Neural cell (in vitro differentiated cells): ENCODE results near the gene OFD1. TPM values are rescaled to one million over a fixed set of nuclear protein-coding genes. Genes with fewer than 3 reads are reported as not detected.

Experiments used
- H2AFZ ChIP-seq: fragments of 200-600, 300-800 bp; sonication (generic), shearing (Covaris generic); 2 replicates; pipeline ENCODE4 v1.6.0; 2014; ENCODE audit warnings: low read depth, mild to moderate bottlenecking, antibody characterized with exemption, low read length, moderate library complexity
- H3F3A ChIP-seq: fragments of 200-600 bp; shearing (Covaris generic); 2 replicates; pipeline ENCODE4 v1.6.1; 2016; ENCODE audit warnings: mild to moderate bottlenecking, moderate library complexity, mixed read lengths, antibody characterized with exemption, low read length; ENCODE audit not compliant: insufficient read depth, poor library complexity, severe bottlenecking
- H3K27ac ChIP-seq: fragments of 200-600, 300-800 bp; sonication (generic), shearing (Covaris generic); 2 replicates; pipeline ENCODE4 v1.5.1; 2014; ENCODE audit warnings: mild to moderate bottlenecking, low read length, moderate library complexity
- H3K27me3 ChIP-seq: fragments of 300-800, 200-600 bp; sonication (generic), shearing (Covaris generic); 2 replicates; pipeline ENCODE4 v1.6.0; 2014; ENCODE audit warnings: mild to moderate bottlenecking, low read depth, low read length, moderate library complexity; ENCODE audit not compliant: insufficient read depth
- H3K36me3 ChIP-seq: fragments of 300-800, 200-600 bp; sonication (generic), shearing (Covaris generic); 2 replicates; pipeline ENCODE4 v1.5.1; 2014; ENCODE audit warnings: mild to moderate bottlenecking, antibody characterized with exemption, low read length, moderate library complexity; ENCODE audit not compliant: insufficient read depth
- H3K4me2 ChIP-seq: fragments of 300-800, 200-600 bp; sonication (generic), shearing (Covaris generic); 2 replicates; pipeline ENCODE4 v1.6.0; 2014; ENCODE audit warnings: mild to moderate bottlenecking, low read length
- H3K4me3 ChIP-seq: fragments of 300-800, 200-600 bp; sonication (generic), shearing (Covaris generic); 2 replicates; pipeline ENCODE4 v1.5.1; 2014; ENCODE audit warnings: mild to moderate bottlenecking, low read length, moderate library complexity
- H3K79me2 ChIP-seq: fragments of 200-600 bp; shearing (Covaris generic); replicated peaks from 2 replicates; pipeline ENCODE4 v1.6.0; 2014; ENCODE audit warnings: mild to moderate bottlenecking, low read length, moderate library complexity; ENCODE audit not compliant: insufficient read depth
- H3K9ac ChIP-seq: fragments of 300-800, 200-600 bp; sonication (generic), shearing (Covaris generic); 2 replicates; pipeline ENCODE4 v1.6.1; 2016; ENCODE audit warnings: mild to moderate bottlenecking, low read length, mixed read lengths
- H3K9me2 ChIP-seq: fragments of 200-600 bp; shearing (Covaris generic); 2 replicates; pipeline ENCODE4 v1.6.1; 2016; ENCODE audit warnings: mild to moderate bottlenecking, low read length, mixed read lengths; ENCODE audit not compliant: insufficient read depth
- H3K9me3 ChIP-seq: fragments of 200-600, 300-800 bp; sonication (generic), shearing (Covaris generic); 2 replicates; pipeline ENCODE4 v1.6.1; 2016; ENCODE audit warnings: mild to moderate bottlenecking, mixed run types, low read length, moderate library complexity, mixed read lengths
- H4K20me1 ChIP-seq: fragments of 200-600 bp; shearing (Covaris generic); 2 replicates; pipeline ENCODE4 v1.6.1; 2016; ENCODE audit warnings: mild to moderate bottlenecking, mixed run types; ENCODE audit not compliant: insufficient read depth
- EP300 ChIP-seq: fragments of 450-650 bp; conservative IDR thresholded peaks from 2 replicates; pipeline ENCODE4 v1.6.1; 2014; ENCODE audit warnings: antibody characterized with exemption, mild to moderate bottlenecking, moderate library complexity; ENCODE audit not compliant: poor library complexity, severe bottlenecking
- EZH2 ChIP-seq: fragments of 200-600, 300-800 bp; shearing (Covaris generic), sonication (generic); IDR thresholded peaks from 2 replicates; pipeline ENCODE4 v1.6.1; 2014; ENCODE audit warnings: antibody characterized with exemption, low read length, borderline replicate concordance, mild to moderate bottlenecking; ENCODE audit not compliant: insufficient read depth, poor library complexity, severe bottlenecking
- MXI1 ChIP-seq: fragments of 450-650 bp; conservative IDR thresholded peaks from 2 replicates; pipeline ENCODE4 v1.6.1; 2014; ENCODE audit warnings: antibody characterized with exemption, mild to moderate bottlenecking; ENCODE audit not compliant: poor library complexity, severe bottlenecking
- POLR2AphosphoS5 ChIP-seq: IDR thresholded peaks from 2 replicates; pipeline ENCODE4 v1.6.1; 2012
- RAD21 ChIP-seq: fragments of 450-650 bp; conservative IDR thresholded peaks from 2 replicates; pipeline ENCODE4 v1.6.1; 2014; ENCODE audit warnings: antibody characterized with exemption, mild to moderate bottlenecking, moderate library complexity
- SMC3 ChIP-seq: fragments of 450-650 bp; conservative IDR thresholded peaks from 2 replicates; pipeline ENCODE4 v1.6.1; 2014; ENCODE audit warnings: antibody characterized with exemption, mild to moderate bottlenecking, moderate library complexity; ENCODE audit not compliant: poor library complexity
- TAF1 ChIP-seq: IDR thresholded peaks from 2 replicates; pipeline ENCODE4 v1.6.1; 2012; ENCODE audit warnings: low read depth
- polyA plus RNA-seq: library from polyadenylated mRNA; depleted of rRNA; stranded (reverse); fragments of >200 nt; gene quantifications from 2 replicates; pipeline ENCODE4 v1.2.3, GENCODE V29; 2014
- TF ChIP-seq, protein P1 (sequence below): IDR thresholded peaks from 2 replicates; pipeline ENCODE4 v1.6.1; 2012; ENCODE audit warnings: borderline replicate concordance
- TF ChIP-seq, protein P2 (sequence below): fragments of 450-650 bp; IDR thresholded peaks from 2 replicates; pipeline ENCODE4 v1.5.1; 2014; ENCODE audit warnings: antibody characterized with exemption, mild to moderate bottlenecking, moderate library complexity; ENCODE audit not compliant: poor library complexity, severe bottlenecking

The OFD1 gene
- polyA plus RNA-seq, 1 donor from 2014 or later = 35.1 TPM

DNA sequence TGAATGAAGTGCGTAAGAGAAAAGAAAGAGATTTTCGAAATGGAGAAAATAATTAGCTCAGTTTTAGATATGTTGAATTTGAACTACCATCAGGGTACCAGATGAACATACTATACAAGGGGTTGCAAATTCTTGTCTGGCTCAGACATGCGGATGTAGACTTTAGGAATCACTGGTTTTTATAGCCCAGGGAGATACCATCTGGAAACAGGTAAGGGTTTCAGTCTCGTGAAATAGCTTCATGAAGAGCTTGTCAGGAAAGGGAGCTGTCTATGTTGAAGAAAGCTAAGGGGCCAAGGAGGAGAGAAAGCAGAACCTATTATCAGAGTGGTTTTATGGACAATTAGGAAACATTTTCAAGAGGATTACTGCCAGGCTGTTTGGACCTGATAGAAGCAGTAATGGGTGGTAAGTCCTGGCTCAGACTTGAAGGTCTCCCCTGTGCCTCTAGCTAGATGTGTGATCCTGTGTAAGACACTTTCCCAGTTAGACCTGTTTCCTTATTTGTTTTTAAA lies 38.9 kb upstream of the OFD1 start:
- H3K36me3 ChIP-seq = no peaks in the 10 kb centered on the region
- TF ChIP-seq TAF1 (no peak), POLR2AphosphoS5 (no peak), EZH2 (no peak), RAD21 (no peak), MXI1 (no peak)
- H3K4me3 ChIP-seq = no peak overlapping the region
- H3K9ac ChIP-seq = no peak overlapping the region
- no peaks in the 10 kb centered on the region for H3K9me3 ChIP-seq
- H3F3A ChIP-seq = no peaks in the 10 kb centered on the region
- H3K9me2 ChIP-seq = no peaks in the 10 kb centered on the region
- H2AFZ ChIP-seq = no peak overlapping the region
- H3K27ac ChIP-seq = no peak overlapping the region
- no peak overlapping the region for H3K4me2 ChIP-seq
- H3K27me3 ChIP-seq = no peaks in the 10 kb centered on the region
- H4K20me1 ChIP-seq = no peaks in the 10 kb centered on the region
- H3K79me2 ChIP-seq = peaks cover 10% of the 10 kb centered on the region

DNA sequence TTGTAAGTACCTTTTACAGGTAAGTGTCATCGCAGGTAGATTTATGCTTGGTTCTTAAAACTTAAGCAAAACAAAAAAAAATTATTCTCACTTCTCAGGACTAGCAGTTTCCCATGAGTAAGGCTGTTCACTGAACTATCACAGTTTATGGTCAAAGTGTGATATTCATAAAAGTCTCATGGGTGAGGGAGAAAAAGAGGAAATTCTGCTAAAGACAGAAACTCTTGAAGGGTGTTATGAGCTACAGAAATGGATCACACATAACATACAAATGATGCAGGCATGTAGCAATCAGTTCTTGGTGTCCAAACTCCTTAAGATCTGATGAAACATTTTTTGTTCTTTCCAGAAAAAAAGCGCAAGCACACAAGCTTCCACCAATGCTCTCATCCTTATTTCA lies 37.1 kb upstream of the OFD1 start:
- no peaks in the 10 kb centered on the region for H3K9me3 ChIP-seq
- H3K4me3 ChIP-seq = no peak overlapping the region
- no peaks in the 10 kb centered on the region for H3K36me3 ChIP-seq
- no peaks in the 10 kb centered on the region for H3K9me2 ChIP-seq
- no peaks in the 10 kb centered on the region for H3F3A ChIP-seq
- no peak overlapping the region for H3K27ac ChIP-seq
- H2AFZ ChIP-seq = no peak overlapping the region
- peaks cover 5% of the 10 kb centered on the region for H3K79me2 ChIP-seq
- H3K27me3 ChIP-seq = no peaks in the 10 kb centered on the region
- H3K9ac ChIP-seq = no peak overlapping the region
- no peaks in the 10 kb centered on the region for H4K20me1 ChIP-seq
- TF ChIP-seq RAD21 (no peak), SMC3 (no peak), POLR2AphosphoS5 (no peak), EP300 (no peak), TAF1 (no peak), EZH2 (no peak)
- TF ChIP-seq, protein P1, sequence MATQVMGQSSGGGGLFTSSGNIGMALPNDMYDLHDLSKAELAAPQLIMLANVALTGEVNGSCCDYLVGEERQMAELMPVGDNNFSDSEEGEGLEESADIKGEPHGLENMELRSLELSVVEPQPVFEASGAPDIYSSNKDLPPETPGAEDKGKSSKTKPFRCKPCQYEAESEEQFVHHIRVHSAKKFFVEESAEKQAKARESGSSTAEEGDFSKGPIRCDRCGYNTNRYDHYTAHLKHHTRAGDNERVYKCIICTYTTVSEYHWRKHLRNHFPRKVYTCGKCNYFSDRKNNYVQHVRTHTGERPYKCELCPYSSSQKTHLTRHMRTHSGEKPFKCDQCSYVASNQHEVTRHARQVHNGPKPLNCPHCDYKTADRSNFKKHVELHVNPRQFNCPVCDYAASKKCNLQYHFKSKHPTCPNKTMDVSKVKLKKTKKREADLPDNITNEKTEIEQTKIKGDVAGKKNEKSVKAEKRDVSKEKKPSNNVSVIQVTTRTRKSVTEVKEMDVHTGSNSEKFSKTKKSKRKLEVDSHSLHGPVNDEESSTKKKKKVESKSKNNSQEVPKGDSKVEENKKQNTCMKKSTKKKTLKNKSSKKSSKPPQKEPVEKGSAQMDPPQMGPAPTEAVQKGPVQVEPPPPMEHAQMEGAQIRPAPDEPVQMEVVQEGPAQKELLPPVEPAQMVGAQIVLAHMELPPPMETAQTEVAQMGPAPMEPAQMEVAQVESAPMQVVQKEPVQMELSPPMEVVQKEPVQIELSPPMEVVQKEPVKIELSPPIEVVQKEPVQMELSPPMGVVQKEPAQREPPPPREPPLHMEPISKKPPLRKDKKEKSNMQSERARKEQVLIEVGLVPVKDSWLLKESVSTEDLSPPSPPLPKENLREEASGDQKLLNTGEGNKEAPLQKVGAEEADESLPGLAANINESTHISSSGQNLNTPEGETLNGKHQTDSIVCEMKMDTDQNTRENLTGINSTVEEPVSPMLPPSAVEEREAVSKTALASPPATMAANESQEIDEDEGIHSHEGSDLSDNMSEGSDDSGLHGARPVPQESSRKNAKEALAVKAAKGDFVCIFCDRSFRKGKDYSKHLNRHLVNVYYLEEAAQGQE = no peak
- TF ChIP-seq, protein P2, sequence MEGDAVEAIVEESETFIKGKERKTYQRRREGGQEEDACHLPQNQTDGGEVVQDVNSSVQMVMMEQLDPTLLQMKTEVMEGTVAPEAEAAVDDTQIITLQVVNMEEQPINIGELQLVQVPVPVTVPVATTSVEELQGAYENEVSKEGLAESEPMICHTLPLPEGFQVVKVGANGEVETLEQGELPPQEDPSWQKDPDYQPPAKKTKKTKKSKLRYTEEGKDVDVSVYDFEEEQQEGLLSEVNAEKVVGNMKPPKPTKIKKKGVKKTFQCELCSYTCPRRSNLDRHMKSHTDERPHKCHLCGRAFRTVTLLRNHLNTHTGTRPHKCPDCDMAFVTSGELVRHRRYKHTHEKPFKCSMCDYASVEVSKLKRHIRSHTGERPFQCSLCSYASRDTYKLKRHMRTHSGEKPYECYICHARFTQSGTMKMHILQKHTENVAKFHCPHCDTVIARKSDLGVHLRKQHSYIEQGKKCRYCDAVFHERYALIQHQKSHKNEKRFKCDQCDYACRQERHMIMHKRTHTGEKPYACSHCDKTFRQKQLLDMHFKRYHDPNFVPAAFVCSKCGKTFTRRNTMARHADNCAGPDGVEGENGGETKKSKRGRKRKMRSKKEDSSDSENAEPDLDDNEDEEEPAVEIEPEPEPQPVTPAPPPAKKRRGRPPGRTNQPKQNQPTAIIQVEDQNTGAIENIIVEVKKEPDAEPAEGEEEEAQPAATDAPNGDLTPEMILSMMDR = no peak
- H3K4me2 ChIP-seq = no peak overlapping the region
